ENCODE results near the gene DDX23.

GRCh38 chr12:48882315-48882687, 30.3 kb upstream of the DDX23 start:
- no peak for TF ChIP-seq POLR2AphosphoS5 (IDR thresholded peaks at IDR 0.05)
- TF ChIP-seq CTCF (IDR thresholded peaks at IDR 0.05): no peak
- TF ChIP-seq POLR2A (IDR thresholded peaks at IDR 0.05): no peak

Measured in breast epithelium (tissue), 3 donors.